GM23338 (cell line): ENCODE results near the gene SLX4IP. TPM values are rescaled to one million over a fixed set of nuclear protein-coding genes. Genes with fewer than 3 reads are reported as not detected.

ENCODE experiments used
- CTCF ChIP-seq, 2 experiments: fragments of 200-600 bp in 1 of 2; sonication (generic) in 1 of 2; conservative IDR thresholded peaks; 2 replicates each; pipeline versions ENCODE4 v1.5.1 to v1.6.1; 2016 to 2017; ENCODE audit warnings: antibody characterized with exemption in 2 of 2, low read depth in 2 of 2, mild to moderate bottlenecking in 2 of 2, moderate library complexity in 1 of 2
- POLR2AphosphoS5 ChIP-seq: IDR thresholded peaks from 2 replicates; pipeline ENCODE4 v1.6.1; 2016; ENCODE audit warnings: antibody characterized with exemption, low read depth
- REST ChIP-seq: IDR thresholded peaks from one replicate; pipeline ENCODE4 v1.6.1; 2018; ENCODE audit warnings: antibody characterized with exemption; ENCODE audit not compliant: unreplicated experiment
- ZNF462 ChIP-seq: fragments of 250-450 bp; sonication (Bioruptor Pico); IDR thresholded peaks from 2 replicates; pipeline ENCODE4 v1.5.0; 2020; ENCODE audit warnings: mild to moderate bottlenecking, moderate library complexity
- polyA plus RNA-seq: library from polyadenylated mRNA; unstranded; fragments of >200 nt; fragmentation: Nextera tagmentation; extraction: Ambion mirVana; gene quantifications from 2 replicates; pipeline ENCODE4 v1.2.1, GENCODE V29; 2016
- total RNA-seq: library from RNA; depleted of rRNA; stranded (reverse); fragments of >200 nt; shearing (Covaris generic); gene quantifications from 2 replicates; pipeline ENCODE4 v1.2.3, GENCODE V29; 2014

SLX4IP gene
- total and polyA plus RNA-seq, 2 experiments from 2014 or later: 9.1 to 9.8 TPM

GRCh38 chr20:10666221-10667076 lies 231.3 kb downstream of the SLX4IP start (continued):
- no peak for TF ChIP-seq ZNF462
- TF ChIP-seq REST: no peak
- TF ChIP-seq POLR2AphosphoS5: no peak
- no peak for TF ChIP-seq CTCF (conservative IDR thresholded peaks at IDR 0.05; ENCODE audit: low read depth in 2 of 2)
